NCI-H128 (cell line): ENCODE results near the gene NUTM1.
A peak's percentile ranks its signal among the peaks of the same experiment; 100 is the strongest.

Experiments
- DNase-seq: peaks from one replicate; lab custom pipeline; 2025; ENCODE audit not compliant: unreplicated experiment; lab: John Stamatoyannopoulos, UW

Gene NUTM1, protein sequence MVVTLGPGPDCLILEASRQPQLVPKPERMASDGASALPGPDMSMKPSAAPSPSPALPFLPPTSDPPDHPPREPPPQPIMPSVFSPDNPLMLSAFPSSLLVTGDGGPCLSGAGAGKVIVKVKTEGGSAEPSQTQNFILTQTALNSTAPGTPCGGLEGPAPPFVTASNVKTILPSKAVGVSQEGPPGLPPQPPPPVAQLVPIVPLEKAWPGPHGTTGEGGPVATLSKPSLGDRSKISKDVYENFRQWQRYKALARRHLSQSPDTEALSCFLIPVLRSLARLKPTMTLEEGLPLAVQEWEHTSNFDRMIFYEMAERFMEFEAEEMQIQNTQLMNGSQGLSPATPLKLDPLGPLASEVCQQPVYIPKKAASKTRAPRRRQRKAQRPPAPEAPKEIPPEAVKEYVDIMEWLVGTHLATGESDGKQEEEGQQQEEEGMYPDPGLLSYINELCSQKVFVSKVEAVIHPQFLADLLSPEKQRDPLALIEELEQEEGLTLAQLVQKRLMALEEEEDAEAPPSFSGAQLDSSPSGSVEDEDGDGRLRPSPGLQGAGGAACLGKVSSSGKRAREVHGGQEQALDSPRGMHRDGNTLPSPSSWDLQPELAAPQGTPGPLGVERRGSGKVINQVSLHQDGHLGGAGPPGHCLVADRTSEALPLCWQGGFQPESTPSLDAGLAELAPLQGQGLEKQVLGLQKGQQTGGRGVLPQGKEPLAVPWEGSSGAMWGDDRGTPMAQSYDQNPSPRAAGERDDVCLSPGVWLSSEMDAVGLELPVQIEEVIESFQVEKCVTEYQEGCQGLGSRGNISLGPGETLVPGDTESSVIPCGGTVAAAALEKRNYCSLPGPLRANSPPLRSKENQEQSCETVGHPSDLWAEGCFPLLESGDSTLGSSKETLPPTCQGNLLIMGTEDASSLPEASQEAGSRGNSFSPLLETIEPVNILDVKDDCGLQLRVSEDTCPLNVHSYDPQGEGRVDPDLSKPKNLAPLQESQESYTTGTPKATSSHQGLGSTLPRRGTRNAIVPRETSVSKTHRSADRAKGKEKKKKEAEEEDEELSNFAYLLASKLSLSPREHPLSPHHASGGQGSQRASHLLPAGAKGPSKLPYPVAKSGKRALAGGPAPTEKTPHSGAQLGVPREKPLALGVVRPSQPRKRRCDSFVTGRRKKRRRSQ

GRCh38 chr15:34342737-34343575, at the start of gene NUTM1, which contains the start of gene NOP10:
Gene NUTM1, plus strand, starts transcription at chr15:34343315. Its CDS starts 382 bp downstream, at chr15:34343697.
Gene NOP10, minus strand, starts transcription at chr15:34343136. Its CDS starts 63 bp downstream, at chr15:34343073.
- DNase-seq: peak; percentile 45

GRCh38 chr15:34297059-34297458, 46.1 kb upstream of the NUTM1 start:
- DNase-seq: no peak

DNA sequence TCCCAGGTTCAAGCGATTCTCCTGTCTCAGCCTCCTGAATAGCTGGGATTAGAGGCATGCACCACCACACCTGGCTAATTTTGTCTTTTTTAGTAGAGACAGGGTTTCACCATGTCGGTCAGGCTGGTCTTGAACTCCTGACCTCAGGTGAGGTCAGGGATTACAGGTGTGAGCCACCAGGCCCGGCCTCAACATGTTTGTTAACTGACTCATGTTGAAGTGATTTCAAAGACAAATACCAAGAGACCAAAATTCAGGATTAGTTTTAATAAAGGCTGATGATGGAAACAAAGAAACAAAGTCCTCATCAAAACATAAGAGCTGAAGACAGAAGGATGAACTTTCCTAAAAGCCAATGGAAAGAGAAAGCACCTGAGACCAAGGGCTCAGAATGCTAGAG, 42.1 kb upstream of the NUTM1 start:
- DNase-seq: no peak

GRCh38 chr15:34304613-34305012, 38.5 kb upstream of the NUTM1 start:
- no peak for DNase-seq

GRCh38 chr15:34311563-34311962, 31.6 kb upstream of the NUTM1 start:
- no peak for DNase-seq

- DNase-seq: no peak
Measured at GRCh38 chr15:34314491-34315490, 28.3 kb upstream of the NUTM1 start.

DNA sequence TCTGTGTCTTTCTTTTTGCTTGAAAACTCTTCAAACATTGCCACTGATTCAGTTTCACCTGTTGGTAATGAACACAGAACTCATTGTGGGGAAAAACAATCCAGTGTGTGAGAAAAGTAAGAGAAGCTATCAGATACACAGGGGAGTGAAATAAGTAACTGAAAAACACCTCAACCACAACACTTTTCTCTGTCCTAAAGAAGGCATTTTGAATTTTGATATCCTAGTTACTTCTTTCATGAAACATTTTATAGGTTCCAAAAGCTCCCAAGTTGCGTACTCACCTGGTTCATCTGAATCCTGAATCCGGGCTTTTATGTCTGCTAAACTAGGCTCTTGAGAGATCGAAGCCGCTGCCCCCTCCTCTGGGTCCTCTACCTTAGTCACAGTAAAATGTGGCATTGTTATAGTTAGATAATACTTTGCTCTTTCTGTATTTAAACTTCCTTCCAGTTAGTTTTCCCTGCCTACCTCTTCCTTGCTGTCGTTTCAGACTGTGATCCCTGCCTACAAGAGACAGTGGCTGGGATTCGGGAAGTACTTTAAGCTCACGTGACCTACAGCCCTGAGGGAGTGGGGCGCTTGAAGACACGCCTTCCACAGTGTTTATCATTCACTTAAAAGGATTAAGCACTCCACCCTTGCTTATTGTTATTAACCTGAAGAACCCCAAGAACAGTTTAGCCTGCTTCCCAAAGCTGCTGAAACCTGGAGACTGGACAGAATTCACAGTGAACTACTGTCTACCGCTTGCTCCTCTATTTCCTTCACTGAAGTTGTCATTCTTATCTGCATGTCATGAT, 24.6 kb upstream of the NUTM1 start:
- DNase-seq: no peak

GRCh38 chr15:34323217-34323616, 19.9 kb upstream of the NUTM1 start:
- DNase-seq: no peak

DNA sequence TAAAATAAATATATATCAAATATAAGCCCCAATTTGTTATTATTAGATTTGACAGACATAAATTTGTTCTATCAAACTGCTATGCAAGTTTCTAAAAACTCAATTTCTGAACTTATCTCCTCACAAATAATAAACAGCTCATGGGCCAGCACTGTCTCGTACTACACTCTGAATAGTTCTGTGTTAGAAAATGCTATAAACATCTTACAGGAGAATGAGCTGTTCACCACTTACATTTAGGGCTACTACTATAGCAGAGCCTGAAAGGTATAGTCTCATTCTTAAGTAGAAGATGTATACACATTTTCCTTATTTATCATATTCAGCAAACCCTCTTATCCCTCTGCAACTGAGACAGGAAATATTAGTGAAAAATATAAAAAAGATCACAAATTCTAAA, 18.2 kb upstream of the NUTM1 start:
- DNase-seq: no peak

DNA sequence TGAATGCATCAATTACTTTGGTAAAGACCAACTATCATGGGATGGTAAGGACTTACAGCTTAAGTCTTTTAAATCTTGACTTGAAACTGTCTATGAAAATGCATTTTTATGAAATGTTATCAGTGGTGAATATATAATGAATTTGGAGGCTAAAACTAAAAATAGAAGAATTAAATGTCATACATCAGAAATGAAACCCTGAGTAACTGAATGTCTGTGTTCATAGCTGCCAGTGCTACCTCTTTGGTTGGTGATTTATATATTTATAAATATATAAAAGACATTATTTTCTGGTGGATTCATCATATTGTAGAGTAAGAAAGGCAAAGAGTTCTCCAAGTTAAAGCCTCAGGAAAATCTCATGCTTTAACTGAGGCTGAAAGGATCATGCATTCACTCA, 17.7 kb upstream of the NUTM1 start:
- DNase-seq: no peak

GRCh38 chr15:34327906-34328305, 15.2 kb upstream of the NUTM1 start:
- DNase-seq: no peak

DNA sequence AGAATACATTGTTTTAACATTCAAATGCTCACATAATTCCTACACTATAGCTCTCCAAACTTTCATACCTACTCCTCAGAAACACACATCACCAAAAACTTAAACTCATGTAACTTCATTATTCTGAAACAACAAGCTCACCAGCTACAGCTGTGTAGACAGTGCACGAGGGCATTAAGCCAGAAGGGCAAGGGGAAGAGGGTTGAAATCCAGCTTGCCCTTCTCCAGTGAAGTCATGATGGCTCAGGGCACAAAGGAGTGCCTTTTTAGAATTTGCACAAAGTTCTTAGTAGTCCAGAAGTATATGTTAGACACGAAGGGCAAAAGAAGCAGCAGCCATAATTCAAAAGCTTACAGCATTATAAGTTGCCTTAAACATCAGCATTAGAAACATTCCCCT, 14.1 kb upstream of the NUTM1 start:
- DNase-seq: no peak

DNA sequence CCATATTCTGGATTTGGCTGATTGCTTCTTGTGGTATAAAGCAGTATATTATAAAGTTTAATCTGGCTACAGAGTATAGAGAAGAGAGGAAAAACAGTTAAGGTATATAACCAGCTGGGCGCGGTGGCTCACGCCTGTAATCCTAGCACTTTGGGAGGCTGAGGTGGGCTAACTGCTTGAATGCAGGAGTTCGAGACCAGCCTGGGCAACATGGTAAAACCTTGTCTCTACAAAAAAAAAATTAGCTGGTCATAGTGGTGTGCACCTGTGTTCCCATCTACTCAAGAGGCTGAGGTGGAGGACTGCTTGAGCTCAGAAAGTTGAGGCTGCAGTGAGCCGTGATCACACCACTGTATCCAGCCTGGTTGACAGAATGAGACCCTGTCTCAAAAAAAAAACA, 12.8 kb upstream of the NUTM1 start:
- no peak for DNase-seq

- DNase-seq: no peak
Measured at GRCh38 chr15:34331809-34332208, 11.3 kb upstream of the NUTM1 start.

GRCh38 chr15:34332553-34333120, 10.5 kb upstream of the NUTM1 start:
- no peak for DNase-seq

DNA sequence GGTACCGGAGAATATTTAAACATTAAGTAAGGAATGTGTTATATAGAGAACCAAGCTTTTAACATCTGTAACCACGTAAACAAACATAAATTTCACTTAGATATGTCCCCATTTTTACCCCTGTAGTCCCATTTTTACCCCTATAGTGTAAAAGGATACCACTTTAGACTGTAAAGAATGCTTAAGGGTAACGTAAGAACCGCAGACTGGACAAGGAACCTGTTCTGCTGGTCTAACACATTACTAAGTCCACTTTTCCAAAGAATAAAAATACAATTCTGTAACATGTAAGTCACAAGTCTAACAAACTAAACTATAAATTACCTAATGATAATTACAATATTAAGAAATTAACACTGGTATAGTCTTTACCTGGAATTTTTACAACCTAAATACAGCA, 8.4 kb upstream of the NUTM1 start:
- DNase-seq: no peak

- DNase-seq: no peak
Measured at GRCh38 chr15:34335176-34336032, 7.7 kb upstream of the NUTM1 start.
